Activated CD4-positive, alpha-beta T cell treated with anti-CD3 and anti-CD28 coated beads, Interleukin-2, amount 50 U/mL, for 16 hours (primary cell): ENCODE data around the gene FLVCR1.

Source experiments
- DNase-seq: peaks from one replicate; pipeline ENCODE4 v3.0.0-alpha.2; 2020

FLVCR1 gene

GRCh38 chr1:212916481-212917133 lies 58.5 kb downstream of the FLVCR1 start:
- no peak for DNase-seq

GRCh38 chr1:212917134-212917485 lies 59.0 kb downstream of the FLVCR1 start:
- no peak for DNase-seq

GRCh38 chr1:212917858-212918257 lies 59.8 kb downstream of the FLVCR1 start:
- DNase-seq = no peak

GRCh38 chr1:212918824-212919223 lies 60.7 kb downstream of the FLVCR1 start:
- no peak for DNase-seq

GRCh38 chr1:212920246-212920645 lies 62.2 kb downstream of the FLVCR1 start:
- no peak for DNase-seq

GRCh38 chr1:212920896-212921295 lies 62.8 kb downstream of the FLVCR1 start:
- DNase-seq = no peak

- DNase-seq = no peak
These were observed 63.9 kb downstream of the FLVCR1 start for GRCh38 chr1:212922016-212922415.

GRCh38 chr1:212926372-212926771 lies 68.3 kb downstream of the FLVCR1 start:
- no peak for DNase-seq

- DNase-seq = no peak
These were observed 70.5 kb downstream of the FLVCR1 start for GRCh38 chr1:212928323-212929291.

GRCh38 chr1:212930986-212931678 lies 73.1 kb downstream of the FLVCR1 start:
- DNase-seq = peak; percentile 17

- DNase-seq = no peak
These were observed 75.9 kb downstream of the FLVCR1 start for GRCh38 chr1:212933815-212934471.

GRCh38 chr1:212935387-212935981 lies 77.4 kb downstream of the FLVCR1 start:
- DNase-seq = no peak

- no peak for DNase-seq
These were observed 79.0 kb downstream of the FLVCR1 start for GRCh38 chr1:212937034-212937433.

- no peak for DNase-seq
These were observed 80.8 kb downstream of the FLVCR1 start for GRCh38 chr1:212938846-212939245.

- no peak for DNase-seq
These were observed 83.4 kb downstream of the FLVCR1 start for GRCh38 chr1:212941452-212941851.

GRCh38 chr1:212942679-212943392 lies 84.8 kb downstream of the FLVCR1 start:
- no peak for DNase-seq

- no peak for DNase-seq
These were observed 85.3 kb downstream of the FLVCR1 start for GRCh38 chr1:212943393-212943710.

GRCh38 chr1:212944229-212944901 lies 86.3 kb downstream of the FLVCR1 start:
- no peak for DNase-seq

- no peak for DNase-seq
These were observed 87.0 kb downstream of the FLVCR1 start for GRCh38 chr1:212945056-212945455.

- DNase-seq = no peak
These were observed 87.5 kb downstream of the FLVCR1 start for GRCh38 chr1:212945463-212946160.

- no peak for DNase-seq
These were observed 88.8 kb downstream of the FLVCR1 start for GRCh38 chr1:212946872-212947271.
